Left forelimb (tissue), 1 donor: ENCODE measurements around the gene BRK1.
"Not testable (repeated sequence)": the region's sequence is repeated elsewhere in the genome, so short reads cannot be mapped to it uniquely, and the experiment has no call there.

Experiments
- DNase-seq: peaks from one replicate; pipeline ENCODE4 v3.0.0-alpha.2; 2018; ENCODE audit warnings: low spot score

The BRK1 gene

DNA sequence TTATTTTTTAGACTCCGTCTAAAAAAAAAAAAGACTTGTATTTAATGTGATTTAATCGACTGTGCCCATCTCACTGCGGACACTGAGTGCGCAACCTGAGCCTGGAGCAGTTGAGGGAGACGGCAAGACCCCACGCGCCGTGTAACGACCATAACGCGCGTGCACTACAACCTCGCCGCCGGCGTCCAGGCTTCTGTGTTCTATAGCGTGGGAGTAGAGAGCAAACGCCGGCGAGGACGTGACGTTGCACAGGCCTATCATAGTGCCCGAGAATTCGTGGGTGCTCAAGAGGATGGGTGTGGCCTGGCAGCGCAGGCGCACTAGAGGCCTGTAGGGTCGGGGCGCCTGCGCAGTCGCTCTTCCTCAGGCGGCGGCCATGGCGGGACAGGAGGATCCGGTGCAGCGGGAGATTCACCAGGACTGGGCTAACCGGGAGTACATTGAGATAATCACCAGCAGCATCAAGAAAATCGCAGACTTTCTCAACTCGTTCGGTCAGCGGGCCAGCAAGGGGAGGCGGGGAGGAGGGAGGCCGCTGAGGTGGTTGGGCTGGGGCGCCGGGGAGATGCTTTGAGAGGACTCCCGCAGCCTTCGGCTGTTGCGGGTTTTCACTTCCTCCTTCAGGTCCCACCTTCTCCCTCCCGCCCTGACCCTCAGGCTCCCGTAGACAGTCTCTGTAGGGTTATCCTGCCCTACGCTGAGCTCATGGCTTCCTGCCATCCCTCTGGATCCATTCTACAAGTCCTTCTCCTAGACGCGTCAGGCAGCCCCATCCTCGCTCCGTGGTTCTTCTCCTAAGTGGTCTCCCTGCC, at the start of gene BRK1:
BRK1 (plus strand) TSS at position 350 of the 812 bp plus-strand sequence; CDS start at position 377, 27 bp downstream.
- DNase-seq, result peak; percentile 92

DNA sequence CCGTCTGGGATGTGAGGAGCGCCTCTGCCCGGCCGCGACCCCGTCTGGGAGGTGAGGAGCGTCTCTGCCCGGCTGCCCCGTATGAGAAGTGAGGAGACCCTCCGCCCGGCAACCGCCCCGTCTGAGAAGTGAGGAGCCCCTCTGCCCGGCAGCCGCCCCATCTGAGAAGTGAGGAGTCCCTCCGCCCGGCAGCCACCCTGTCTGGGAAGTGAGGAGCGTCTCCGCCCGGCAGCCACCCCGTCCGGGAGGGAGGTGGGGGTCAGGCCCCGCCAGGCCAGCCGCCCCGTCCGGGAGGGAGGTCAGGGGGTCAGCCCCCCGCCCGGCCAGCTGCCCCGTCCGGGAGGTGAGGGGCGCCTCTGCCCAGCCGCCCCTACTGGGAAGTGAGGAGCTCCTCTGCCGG, 45.4 kb upstream of the BRK1 start:
- DNase-seq, result not testable (repeated sequence)

DNA sequence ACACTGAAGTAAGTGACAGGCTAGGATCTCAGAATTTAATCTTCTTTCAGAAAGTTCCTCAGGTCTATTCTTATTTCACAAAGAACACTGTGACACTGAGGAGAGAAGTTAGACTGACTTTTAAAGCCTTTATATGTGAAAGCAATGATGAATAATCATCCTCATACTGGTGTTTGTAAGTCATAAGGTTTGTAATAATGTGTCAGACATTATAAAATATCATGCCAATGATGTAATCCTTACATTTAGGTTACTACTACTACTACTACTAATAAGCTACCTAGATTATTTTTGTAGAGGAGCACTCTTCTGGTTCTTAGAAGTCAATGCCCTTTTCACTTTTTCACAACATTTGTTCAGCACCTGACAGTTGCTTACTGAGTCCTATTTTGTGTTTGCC, 40.8 kb upstream of the BRK1 start:
- DNase-seq, result no peak

DNA sequence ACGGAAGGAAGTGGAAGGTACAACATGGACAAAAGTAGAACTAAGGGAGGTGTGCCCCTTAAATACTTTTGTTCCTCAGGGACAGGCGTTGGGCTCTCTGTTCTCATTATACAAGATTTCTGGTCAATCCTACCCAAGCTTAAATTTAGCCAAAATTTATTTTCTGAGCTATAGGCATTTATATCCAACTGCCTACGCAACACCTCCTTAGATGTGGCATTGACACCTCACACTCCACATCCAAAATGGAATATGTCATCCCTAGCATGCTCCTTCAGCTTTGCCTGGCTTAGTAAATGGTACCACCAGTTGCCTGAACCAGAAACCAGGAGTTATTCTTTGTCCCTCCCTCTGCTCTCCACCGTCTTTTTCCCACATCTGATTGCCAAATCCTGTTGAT, 33.6 kb upstream of the BRK1 start:
- DNase-seq, result no peak

DNA sequence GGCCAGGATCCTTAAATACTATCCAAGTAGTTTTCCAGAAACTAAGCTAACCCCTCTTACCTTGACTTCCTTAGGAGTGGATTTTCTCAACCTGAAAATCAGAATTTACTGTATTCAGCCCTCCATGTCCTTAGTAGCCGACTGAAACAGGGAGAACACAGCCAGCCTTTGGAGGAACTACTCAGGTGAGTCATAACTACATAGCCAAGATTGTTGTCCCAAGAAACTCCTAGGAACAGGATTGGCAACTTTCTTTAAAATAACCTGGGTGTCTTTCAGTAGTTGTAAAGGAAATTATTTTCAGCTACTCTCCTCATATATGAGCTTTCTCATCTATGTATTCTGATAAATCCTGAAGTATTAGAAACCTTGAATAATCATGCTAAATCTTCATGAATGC, 29.7 kb upstream of the BRK1 start:
- no peak for DNase-seq

DNA sequence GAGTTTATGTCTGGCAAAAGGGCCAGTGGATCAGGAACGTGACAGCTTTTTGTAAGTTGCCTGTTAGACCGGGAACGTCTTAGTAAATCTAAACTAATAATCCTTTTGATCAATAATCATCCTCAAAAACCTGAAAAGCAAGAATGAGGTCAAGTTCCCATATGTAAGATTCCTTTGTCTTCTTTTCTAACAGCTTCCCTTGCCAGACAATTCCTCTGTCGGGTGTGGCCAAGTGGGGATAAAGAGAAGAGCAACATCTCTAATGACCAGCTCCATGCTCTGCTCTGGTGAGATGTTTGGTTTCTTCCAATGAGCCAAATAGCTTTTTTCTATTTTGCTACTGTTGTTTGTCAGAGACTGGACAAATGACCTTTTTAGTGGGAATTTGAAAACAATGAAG, 27.2 kb upstream of the BRK1 start:
- DNase-seq, result no peak

DNA sequence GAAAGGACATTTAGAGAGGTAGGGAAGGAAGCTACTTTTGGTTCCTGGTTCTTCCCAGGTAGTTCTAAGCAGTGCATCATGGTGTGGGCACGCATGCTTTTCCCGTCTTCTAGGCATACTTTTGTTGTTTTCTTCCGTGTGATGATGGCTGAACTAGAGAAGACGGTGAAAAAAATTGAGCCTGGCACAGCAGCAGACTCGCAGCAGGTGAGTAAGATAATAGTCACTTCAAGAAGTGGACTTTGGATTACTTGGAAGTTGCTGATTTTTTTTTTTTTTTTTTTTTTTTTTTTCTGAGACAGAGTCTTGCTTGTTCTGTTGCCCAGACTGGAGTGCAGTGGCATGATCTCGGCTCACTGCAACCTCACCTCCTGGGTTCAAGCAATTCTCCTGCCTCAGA, 25.3 kb upstream of the BRK1 start:
- no peak for DNase-seq

DNA sequence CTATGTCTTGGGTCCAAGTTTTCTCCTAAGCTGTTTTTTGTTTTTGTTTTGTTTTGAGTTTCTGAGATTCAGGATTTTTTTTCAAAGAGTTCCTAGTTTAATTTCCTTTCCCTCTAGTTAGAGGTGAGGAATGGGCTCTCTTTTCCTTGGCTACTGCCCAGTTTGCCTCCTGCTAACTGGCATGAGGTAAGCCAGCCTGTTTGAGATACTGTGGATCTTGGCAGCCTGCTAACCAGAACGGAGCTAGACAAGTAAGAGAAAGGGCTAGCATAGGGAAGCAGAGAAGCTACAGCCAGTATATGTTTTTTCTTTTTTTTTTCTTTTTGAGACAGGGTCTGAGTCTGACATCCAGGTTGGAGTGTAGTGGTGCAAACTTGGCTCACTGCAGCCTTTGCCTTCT, 24.7 kb upstream of the BRK1 start:
- DNase-seq, result not testable (repeated sequence)

DNA sequence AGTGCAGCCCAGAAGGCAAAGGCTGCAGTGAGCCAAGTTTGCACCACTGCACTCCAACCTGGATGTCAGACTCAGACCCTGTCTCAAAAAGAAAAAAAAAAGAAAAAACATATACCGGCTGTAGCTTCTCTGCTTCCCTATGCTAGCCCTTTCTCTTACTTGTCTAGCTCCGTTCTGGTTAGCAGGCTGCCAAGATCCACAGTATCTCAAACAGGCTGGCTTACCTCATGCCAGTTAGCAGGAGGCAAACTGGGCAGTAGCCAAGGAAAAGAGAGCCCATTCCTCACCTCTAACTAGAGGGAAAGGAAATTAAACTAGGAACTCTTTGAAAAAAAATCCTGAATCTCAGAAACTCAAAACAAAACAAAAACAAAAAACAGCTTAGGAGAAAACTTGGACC, 24.1 kb upstream of the BRK1 start:
- not testable (repeated sequence) for DNase-seq

DNA sequence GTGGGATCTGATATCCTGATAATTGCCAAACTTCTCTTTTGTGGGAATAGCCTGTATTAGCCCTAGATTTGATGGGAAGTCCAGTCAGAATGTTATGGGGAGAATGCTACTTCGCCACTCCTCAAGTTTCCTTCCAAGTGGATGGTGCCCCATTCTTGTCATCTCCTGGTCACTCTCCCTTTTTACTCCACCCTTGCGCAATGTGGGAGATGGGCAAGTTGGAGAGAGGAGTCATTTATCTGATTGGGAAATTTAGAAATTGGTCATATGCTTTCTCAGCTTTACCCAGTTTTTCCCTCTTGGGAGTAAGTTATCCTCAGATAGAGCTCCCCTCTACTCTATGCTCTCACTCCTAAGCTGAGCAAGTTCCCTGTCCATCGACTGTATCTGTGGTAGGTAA, 21.8 kb upstream of the BRK1 start:
- DNase-seq, result no peak

DNA sequence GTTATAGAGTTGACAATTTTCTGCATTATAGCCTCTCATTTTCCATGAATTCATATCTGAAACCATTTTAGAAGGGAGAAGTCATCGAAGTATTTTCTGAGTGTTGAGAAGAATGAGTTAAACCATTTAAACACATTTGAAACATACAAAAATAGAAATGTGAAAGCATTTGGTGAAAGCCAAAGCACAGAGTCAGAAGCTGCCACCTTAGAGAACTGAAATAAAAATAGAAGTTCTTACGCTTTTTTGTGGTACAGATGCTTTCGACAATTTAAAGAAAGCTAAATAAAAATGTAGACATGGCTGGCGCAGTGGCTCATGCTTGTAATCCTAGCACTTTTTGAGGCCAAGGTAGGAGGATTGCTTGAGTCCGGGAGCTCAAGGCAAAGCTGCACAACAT, 16.4 kb upstream of the BRK1 start:
- no peak for DNase-seq

DNA sequence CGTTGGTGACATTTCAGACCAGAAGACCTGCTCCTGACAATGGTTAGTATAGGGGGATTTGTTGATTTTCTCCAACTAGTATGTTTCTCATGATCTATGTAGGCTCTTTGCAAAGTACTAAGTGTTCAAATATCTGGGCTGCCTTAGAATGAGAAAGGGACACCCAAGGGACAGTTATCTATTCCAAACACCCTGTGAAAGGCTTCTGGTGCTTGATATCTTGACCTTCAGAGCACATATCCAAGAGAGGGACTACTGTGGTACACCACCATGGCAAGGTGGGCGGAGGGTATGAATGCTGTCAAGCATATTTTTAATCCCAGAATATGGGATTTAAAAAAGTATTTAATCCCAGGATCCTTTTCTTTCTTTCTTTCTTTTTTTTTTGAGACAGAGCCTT, 8.6 kb upstream of the BRK1 start:
- no peak for DNase-seq

DNA sequence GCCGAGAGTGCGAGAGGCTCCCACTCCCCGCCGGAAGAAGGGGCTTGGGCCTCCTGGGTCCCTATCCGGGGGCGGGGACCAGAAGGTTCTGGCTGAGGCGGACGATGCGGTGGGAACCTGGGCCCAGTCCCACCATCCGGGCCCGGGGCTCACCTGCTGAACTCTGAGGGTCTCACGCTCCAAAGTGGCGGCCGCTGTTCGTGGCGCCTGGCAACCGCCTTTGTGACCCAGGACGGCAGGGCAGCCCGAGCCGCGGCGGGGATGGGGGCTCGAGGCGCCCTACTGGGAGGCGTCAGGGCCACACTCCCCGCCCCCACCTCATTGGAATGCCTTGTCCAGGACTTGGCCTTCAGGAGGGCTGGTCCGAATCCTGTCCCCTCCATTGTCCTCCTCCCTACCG, 7.4 kb upstream of the BRK1 start, which contains the start of gene FANCD2OS:
FANCD2OS (minus strand) TSS at position 165 of the 400 bp plus-strand sequence. CDS start 3,481 bp downstream, outside the sequence.
- DNase-seq, result no peak

DNA sequence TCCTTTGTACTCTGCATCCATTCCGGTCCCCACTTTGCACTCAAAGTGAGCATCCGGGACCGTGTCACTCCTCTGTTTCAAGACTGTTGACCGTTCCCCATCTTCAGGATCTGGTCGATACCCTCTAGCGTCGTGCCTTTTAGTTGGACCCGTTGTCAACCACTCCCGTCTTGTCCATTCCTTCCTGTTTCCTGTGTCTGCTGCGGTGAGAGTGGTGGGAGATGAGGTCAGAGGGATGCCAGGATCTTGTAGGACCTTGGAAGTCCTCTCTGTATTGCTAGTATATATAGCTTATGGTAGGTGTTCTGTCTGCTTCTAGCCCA, 624 bp downstream of the BRK1 start:
- DNase-seq, result no peak

DNA sequence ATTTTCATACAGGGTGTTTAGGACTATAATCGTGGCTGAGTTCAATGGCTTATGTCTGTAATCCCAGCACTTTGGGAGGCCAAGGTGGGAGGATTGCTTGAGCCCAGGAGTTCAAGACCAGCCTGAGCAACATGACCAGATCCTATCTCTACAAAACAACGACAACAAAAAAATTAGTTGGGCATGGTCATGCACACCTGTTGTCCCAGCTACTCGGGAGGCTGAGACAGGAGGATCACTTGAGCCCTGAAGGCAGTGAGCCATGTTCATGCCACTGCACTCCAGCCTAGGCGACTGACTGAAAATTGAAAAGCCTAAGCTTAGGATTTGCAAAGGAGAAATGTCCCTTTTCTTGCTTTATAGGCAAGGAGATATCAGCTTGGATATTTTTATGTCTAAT, 1.5 kb downstream of the BRK1 start:
- no peak for DNase-seq

DNA sequence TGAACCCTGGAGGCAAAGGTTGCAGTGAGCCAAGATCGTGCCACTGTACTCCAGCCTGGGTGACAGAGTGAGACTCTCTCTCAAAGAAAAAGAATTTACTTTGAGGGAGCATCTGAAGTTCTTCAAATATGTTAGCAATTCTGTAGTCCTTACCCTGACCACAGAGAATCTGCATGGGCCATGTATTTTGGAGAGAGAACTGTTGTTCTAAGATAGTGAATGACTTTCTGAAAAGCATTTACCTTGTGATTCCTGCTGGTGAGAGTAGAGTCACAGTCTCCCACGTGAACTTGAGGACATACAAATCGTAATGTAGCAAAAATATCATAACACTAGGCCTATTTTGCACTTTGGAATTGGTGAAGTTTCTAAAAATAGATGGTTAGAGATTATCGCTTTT, 3.9 kb downstream of the BRK1 start:
- DNase-seq, result no peak

DNA sequence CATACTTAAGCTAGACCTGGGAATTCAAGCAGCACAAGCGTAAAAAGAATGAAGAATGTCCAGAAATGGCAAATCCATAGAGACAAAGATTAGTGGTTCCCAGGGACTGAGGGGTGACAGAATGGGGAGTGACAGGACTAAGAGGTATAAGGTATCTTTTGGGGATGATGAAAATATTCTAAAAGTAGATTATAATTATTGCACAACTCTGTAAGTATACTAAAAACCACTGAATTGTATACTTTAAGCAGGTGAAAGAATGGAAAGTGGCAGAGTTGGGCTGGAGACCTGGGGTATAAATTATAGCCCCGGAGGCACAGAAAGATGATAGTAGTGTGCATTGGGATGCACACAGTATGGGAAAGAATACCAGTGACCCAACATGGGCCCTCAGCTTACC, 5.6 kb downstream of the BRK1 start:
- no peak for DNase-seq

DNA sequence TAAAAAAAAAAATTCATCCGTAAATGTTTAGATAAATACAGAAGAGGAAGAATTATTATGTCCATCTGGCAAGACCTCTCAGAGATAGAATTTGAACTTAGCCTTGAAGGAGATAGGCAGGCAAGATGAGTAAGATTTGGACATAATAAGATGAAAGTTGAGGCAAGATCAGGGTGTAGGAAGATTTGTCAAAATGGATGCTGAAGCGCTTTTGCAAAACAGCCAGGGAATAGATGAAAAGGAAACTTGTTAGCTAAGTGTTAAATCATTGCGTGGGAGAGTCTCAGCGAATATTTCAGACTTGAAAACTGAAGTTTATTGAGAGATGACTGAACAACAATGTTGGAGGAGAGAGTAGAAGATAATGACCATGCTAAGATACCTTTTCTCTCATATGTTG, 7.2 kb downstream of the BRK1 start:
- no peak for DNase-seq

DNA sequence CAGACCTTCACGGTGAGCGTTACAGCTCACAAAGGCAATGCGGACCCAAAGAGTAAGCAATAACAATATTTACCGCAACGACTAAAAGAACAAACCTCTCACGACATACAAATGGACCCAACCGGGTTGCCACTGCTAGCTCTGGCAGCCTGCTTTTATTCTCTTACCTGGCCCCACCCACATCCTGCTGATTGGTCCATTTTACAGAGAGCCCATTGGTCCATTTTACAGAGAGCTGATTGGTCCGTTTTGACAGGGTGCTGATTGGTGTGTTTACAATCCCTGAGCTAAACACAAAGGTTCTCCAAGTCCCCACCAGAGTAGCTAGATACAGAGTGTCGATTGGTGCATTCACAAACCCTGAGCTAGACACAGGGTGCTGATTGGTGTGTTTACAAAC, 20.4 kb downstream of the BRK1 start:
- DNase-seq, result not testable (repeated sequence)

DNA sequence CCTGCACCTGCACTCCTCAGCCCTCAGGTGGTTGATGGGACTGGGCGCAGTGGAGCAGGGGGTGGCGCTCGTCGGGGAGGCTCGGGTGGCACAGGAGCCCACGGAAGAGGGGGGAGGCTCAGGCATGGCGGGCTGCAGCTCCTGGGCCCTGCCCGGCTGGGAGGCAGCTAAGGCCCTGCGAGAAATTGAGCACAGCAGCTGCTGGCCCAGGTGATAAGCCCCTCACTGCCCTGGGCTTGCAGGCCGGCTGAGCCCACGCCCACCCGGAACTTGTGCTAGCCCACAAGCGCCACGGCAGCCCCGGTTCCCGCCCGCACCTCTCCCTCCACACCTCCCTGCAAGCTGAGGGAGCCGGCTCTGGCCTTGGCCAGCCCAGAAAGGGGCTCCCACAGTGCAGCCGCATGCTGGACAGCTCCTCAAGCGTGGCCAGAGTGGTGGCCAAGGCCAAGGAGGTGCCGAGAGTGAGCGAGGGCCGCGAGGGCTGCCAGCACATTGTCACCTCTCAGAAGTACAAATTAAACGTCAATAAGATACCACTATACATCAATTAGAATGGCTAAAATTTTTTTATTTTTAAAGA, 21.0 kb downstream of the BRK1 start:
- no peak for DNase-seq

DNA sequence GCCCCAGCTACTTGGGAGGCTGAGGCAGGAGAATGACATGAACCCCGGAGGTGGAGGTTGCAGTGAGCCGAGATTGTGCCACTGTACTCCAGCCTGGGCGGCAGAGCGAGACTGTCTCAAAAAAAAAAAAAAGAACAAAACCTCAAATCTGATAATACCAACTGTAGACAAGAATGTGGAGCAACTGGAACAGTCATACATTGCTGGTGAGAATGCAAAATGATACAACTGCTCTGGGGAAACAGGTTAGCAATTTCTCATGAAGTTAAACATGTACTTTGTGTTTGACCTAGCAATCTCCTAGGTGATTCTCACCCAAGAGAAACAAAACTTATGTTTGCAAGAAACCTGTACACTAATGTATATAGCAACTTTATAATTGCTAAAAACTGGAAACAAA, 21.7 kb downstream of the BRK1 start:
- DNase-seq, result no peak

DNA sequence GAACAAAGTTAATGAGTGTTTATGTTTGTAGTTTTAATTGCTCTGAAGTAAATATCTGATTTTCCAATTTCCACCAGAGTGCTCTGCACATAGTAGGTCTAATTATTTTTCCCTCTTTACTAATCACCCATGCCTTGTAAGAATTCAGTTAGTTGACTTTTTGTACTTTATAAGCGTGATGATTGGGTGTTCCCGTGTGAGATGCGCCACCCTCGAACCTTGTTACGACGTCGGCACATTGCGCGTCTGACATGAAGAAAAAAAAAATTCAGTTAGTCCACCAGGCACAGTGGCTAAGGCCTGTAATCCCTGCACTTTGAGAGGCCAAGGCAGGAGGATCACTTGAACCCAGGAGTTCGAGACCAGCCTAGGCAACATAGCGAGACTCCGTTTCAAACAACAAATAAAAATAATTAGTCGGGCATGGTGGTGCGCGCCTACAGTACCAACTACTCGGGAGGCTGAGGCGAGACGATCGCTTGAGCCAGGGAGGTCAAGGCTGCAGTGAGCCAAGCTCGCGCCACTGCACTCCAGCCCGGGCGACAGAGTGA, 25.6 kb downstream of the BRK1 start:
- DNase-seq, result no peak

DNA sequence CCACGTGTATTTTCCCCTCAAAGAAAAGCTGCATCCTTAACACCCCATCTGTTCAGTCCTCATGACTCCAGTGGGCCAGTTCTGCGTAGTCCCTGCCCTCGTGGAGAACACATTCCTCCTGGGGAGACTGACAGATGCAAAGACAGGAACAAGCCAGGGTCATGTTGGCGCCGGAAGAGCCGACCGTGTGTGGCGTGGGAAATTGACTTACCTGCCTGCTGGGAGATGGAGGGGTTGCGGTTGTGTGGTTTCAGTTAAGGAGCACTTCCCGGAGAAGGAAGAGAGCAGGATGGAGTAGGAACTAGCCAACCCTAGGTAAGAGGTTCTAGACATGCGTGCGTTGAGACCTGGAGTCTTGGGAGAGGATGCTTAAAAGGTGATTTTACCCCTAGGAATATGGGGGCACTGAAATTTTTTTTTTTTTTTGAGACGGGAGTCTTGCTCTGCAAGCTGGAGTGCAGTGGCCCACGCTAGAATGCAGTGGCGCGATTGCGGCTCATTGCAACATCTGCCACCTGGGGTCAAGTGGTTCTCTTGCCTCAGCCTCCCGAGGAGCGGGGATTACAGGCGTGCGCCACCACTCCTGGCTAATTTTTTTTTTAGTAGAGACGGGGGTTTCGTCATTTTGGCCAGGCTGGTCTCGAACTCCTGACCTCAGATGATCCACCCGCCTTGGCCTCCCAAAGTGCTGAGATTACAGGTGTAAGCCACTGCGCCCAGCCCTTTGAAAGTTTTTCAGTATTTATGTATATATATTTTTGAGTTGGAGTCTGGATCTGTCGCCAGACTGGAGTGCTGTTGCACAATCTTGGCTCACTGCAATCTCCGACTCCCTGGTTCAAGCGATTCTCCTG, 27.5 kb downstream of the BRK1 start:
- no peak for DNase-seq
